Neutrophil (primary cell): ENCODE results near the gene TAT.

Experiments used
- H3K27ac ChIP-seq: fragments of 200-600 bp; sonication (generic); 2 replicates; pipeline ENCODE4 v1.5.1; 2016; ENCODE audit warnings: mild to moderate bottlenecking, moderate library complexity
- H3K27me3 ChIP-seq: fragments of 200-600 bp; sonication (generic); 2 replicates; pipeline ENCODE4 v1.6.0; 2016; ENCODE audit warnings: mild to moderate bottlenecking
- H3K36me3 ChIP-seq: fragments of 200-600 bp; sonication (generic); 2 replicates; pipeline ENCODE4 v1.5.1; 2017
- H3K4me1 ChIP-seq, 2 experiments: fragments of 200-600 bp in 1 of 2; sonication (generic) in 1 of 2; 1 replicate in 1 of 2; 2 replicates in 1 of 2; pipeline versions ENCODE4 v1.5.1 to v1.6.1; 2013 to 2016; ENCODE audit warnings: low read depth in 1 of 2, low read length in 1 of 2, mild to moderate bottlenecking in 1 of 2, moderate library complexity in 1 of 2; ENCODE audit not compliant: control insufficient read depth in 1 of 2, insufficient read depth in 1 of 2
- H3K4me3 ChIP-seq, 2 experiments: fragments of 200-600 bp in 1 of 2; sonication (generic) in 1 of 2; 1 replicate in 1 of 2; 2 replicates in 1 of 2; pipeline ENCODE4 v1.5.1; 2013 to 2016; ENCODE audit warnings: low read depth in 1 of 2, low read length in 1 of 2, mild to moderate bottlenecking in 1 of 2, moderate library complexity in 1 of 2
- H3K9me3 ChIP-seq: fragments of 200-600 bp; sonication (generic); 2 replicates; pipeline ENCODE4 v1.5.1; 2016
- CTCF ChIP-seq: fragments of 200-600 bp; sonication (generic); IDR thresholded peaks from 2 replicates; pipeline ENCODE4 v1.5.1; 2016; ENCODE audit warnings: antibody characterized with exemption

TAT gene

GRCh38 chr16:71536752-71537499 is 40.0 kb downstream of the TAT start:
- Histone ChIP-seq H3K4me3 (no peak overlapping the region), H3K36me3 (no peaks in the 10 kb centered on the region), H3K27me3 (peaks cover 6% of the 10 kb centered on the region), H3K4me1 (no peaks in the 10 kb centered on the region), H3K27ac (no peak overlapping the region), H3K9me3 (no peaks in the 10 kb centered on the region)
- no peak for TF ChIP-seq CTCF

GRCh38 chr16:71532366-71532765 is 44.5 kb downstream of the TAT start:
- no peak overlapping the region for H3K4me3 ChIP-seq
- H3K36me3 ChIP-seq = no peaks in the 10 kb centered on the region
- no peaks in the 10 kb centered on the region for H3K4me1 ChIP-seq
- peaks cover 5% of the 10 kb centered on the region for H3K27me3 ChIP-seq
- H3K27ac ChIP-seq = no peak overlapping the region
- no peaks in the 10 kb centered on the region for H3K9me3 ChIP-seq
- TF ChIP-seq CTCF = no peak

GRCh38 chr16:71528863-71529262 is 48.0 kb downstream of the TAT start:
- no peaks in the 10 kb centered on the region for H3K36me3 ChIP-seq
- no peak for TF ChIP-seq CTCF
- H3K27me3 ChIP-seq = peaks cover 30% of the 10 kb centered on the region
- no peak overlapping the region for H3K4me3 ChIP-seq
- no peaks in the 10 kb centered on the region for H3K4me1 ChIP-seq
- no peaks in the 10 kb centered on the region for H3K9me3 ChIP-seq
- no peak overlapping the region for H3K27ac ChIP-seq

GRCh38 chr16:71528257-71528656 is 48.6 kb downstream of the TAT start:
- no peaks in the 10 kb centered on the region for H3K9me3 ChIP-seq
- peaks cover 30% of the 10 kb centered on the region for H3K27me3 ChIP-seq
- no peak overlapping the region for H3K4me3 ChIP-seq
- no peak for TF ChIP-seq CTCF
- no peaks in the 10 kb centered on the region for H3K4me1 ChIP-seq
- H3K27ac ChIP-seq = no peak overlapping the region
- H3K36me3 ChIP-seq = no peaks in the 10 kb centered on the region

- Histone ChIP-seq H3K4me3 (no peak within 1 kb of the TSS), H3K36me3 (no peaks in the 10 kb centered on the region), H3K4me1 (no peaks in the 10 kb centered on the region), H3K27me3 (peaks cover 38% of the 10 kb centered on the region), H3K9me3 (no peaks in the 10 kb centered on the region), H3K27ac (no peak within 1 kb of the TSS)
- no peak for TF ChIP-seq CTCF
Measured at GRCh38 chr16:71526111-71526631, 50.7 kb downstream of the TAT start, which contains the start of gene CHST4. TSS of gene CHST4 (plus strand) at chr16:71526426. CDS start at chr16:71536678, 10,252 bp downstream.
